ENCODE results near the gene BIN1.
A peak's percentile ranks its signal among the peaks of the same experiment; 100 is the strongest.
"Not testable (repeated sequence)": the region's sequence is repeated elsewhere in the genome, so short reads cannot be mapped to it uniquely, and the experiment has no call there.

The BIN1 gene

GRCh38 chr2:127130421-127130820 is 23.5 kb upstream of the BIN1 start:
- no peak for DNase-seq

DNA sequence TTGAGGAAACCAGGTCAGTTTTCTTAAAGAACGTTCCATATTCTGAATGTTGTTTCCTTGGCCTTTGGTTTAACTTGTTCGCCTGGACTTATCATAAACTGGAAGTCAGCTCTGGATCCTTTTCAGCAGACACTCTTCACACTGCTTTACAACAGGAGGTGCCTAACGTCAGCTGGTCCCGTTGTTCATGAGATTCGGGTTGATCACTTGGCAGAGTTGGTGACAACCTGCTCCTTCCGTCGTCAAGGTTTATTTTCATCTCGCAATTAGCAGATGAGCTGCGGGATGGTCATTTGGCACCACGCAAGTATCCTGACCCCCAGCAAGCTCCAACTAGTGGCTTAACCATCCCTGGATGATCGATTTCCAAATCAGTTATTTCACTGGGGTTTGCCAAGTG is 23.0 kb upstream of the BIN1 start:
- DNase-seq: no peak

GRCh38 chr2:127128445-127128904 is 21.5 kb upstream of the BIN1 start:
- DNase-seq: no peak

DNA sequence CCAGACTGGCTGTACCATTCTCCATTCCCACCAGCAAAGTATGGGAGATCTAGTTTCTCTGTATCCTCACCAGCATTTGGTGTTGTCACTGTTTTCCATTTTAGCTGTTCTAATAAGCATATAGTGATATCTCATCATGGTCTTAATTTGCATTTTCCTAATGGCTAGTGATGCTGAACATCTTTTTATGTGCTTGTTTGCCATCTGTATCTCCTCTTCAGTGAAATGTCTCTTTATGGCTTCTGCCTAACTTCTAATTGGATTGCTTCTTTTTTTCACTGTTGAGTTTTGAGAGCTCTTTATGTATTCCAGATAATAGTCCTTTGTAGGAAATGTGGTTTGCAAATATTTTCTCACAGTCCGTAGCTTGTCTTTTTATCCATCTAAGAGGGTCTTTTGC is 18.9 kb upstream of the BIN1 start:
- no peak for DNase-seq

DNA sequence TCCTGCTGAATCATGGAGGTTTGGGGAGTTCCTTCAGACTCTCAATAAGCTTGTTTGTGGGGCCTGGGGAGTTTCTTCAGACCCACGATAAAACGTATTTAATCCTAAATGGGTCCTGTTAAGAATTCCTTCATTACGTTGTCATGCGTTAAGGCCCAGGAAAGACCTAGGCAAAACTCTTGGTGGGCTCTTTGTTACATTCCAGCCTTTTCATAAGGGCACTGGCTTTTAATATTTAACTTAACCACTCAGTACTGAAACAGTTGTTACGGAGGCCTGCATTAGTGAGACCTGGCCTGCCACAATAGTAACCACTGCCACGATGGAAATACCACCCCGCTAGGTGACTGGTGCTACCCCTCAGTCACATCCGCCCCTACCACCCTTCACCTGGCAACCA is 17.5 kb upstream of the BIN1 start:
- DNase-seq: no peak

DNA sequence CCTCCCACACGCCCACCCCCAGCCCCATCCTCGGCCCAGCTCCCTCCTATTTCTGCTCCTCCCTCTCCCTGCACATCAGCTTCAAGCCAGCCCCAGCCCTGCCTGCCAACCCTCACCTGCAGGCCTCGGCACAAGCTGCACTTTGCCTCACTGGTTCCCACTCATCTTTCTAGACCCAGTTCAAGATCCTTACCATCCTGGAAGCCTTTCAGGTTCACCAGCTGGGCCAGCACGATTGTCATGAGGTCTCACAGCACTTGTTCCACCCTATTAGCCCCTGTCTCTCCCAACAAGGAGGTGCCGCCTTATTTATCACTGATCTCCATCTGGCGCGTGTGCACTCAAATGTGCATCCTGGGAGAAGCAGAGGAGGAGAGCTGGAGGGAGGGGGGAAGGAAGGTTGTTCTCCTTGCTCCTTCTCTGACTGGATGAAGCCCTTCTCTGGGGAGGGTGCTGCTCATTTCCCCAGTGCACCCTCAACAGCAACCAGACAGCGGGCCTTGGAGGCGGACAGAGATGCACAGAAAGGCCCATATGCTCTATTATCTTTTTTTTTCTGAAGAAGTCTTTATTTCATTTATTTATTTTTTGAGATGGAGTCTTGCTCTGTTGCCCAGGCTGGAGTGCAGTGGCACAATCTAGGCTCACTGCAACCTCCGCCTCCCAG is 15.5 kb upstream of the BIN1 start:
- no peak for DNase-seq

GRCh38 chr2:127121776-127122176 is 14.8 kb upstream of the BIN1 start:
- no peak for DNase-seq

DNA sequence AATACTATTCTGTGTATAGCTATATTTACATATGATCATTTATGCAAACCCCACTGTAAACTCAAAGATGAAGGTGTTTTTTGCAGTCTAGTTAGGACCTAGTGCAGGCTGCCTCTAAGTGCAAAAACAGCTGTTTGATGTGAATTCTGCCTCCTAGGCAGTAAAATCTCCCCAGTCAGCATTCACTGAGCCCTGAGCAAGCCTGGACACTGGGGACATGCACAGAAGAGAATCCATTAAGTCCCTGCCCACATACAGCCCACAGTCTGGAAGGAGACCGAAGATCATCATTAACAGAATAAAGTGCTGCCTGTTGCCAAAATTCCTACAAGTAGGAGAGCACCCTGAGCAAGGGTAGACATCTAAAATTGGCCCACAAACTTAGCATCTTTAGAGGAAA is 14.4 kb upstream of the BIN1 start:
- no peak for DNase-seq

- DNase-seq: not testable (repeated sequence)
Observed at GRCh38 chr2:127120408-127120807, 13.5 kb upstream of the BIN1 start.

GRCh38 chr2:127118467-127118866 is 11.5 kb upstream of the BIN1 start:
- no peak for DNase-seq

- DNase-seq: no peak
Observed at GRCh38 chr2:127118038-127118437, 11.1 kb upstream of the BIN1 start.

DNA sequence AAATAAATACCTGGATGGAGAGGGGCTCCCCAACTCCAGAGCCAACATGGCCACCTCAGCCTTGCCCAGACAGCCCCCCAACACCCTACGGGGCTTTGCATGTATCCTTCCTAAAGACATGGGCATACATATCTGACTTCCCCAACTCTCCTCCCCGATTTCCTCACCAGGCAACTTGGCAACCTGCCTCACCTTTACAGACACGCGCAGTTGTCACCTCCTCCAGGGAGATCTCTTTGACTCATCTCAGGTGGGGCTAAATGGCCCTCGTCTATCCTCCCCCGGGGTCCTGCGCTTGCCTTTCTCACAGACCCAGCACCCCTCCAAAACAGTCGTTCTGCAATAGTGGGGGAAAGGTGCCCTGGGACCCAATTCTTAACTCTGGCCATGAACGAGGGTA is 10.6 kb upstream of the BIN1 start:
- DNase-seq: no peak

DNA sequence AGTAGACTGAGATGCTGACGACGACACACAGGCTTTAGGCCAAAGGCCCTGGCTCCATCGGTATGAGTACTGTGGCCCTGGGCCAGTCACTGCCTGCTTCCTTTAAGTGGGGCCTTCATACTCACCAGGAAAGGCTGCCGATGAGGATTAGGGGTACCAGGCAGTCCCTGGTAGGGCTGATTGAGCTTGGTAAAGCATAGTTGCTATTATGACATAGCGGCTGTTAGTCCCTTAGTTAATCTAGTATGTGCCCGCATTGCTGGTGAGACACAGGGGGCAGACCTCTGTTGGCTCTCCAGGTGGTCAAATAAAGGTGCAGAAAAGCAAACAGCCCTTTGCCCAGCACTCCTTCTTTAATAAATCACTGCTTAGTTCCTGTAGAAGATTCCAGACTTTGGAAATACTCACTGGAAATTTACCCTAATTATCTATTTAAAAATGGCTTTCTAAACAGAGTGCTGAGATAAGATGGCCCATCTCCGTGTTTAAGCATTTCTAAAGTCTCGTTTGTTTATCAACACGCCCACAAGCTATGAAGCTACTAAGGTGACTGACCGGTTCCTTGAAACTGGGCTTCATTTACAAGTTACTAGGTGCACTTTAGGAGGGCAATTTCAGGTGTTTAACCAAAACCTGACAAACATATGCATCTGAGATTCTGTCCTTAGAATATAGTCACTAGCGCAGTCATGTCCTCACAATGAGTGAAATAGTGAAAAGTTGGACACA is 8.7 kb upstream of the BIN1 start:
- DNase-seq: no peak

DNA sequence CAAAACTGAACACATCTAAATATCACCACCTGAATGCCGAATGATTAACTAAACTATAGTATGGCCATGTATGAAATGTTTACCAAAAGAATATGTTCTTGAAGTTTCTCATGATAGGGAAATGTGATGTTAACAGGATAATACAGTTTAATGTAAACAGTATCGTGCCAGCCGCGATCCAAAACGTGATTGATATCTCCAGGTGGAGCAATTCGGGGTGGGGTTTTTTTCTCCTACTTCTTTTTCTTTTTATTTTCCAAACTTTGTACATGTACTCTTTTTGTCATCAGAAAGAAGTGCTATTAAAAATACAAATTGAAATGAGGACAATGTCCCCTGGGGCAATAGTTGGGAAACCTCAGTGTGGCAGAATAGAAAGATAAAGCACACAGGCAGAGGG is 4.0 kb upstream of the BIN1 start:
- no peak for DNase-seq

- DNase-seq: no peak
Observed at GRCh38 chr2:127108090-127108523, 1.2 kb upstream of the BIN1 start.

DNA sequence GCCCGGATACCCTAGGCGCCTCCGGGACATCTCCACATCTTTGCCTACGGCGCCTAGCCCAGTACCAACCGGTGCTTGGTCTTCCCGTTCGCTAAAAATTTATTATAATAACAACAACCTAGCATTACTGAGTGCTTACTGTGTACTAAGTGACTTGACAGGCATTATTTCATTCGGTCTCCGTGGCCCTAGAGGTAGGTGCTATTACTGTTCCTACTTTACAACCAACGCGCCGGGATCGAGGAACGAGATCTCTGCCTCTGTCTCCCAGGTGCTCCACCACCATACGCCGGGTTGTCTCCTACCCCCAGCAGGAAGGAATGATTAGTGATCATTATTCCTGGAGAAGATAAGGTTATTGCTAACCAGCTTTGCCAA is 657 bp upstream of the BIN1 start:
- peak; percentile 11 for DNase-seq

DNA sequence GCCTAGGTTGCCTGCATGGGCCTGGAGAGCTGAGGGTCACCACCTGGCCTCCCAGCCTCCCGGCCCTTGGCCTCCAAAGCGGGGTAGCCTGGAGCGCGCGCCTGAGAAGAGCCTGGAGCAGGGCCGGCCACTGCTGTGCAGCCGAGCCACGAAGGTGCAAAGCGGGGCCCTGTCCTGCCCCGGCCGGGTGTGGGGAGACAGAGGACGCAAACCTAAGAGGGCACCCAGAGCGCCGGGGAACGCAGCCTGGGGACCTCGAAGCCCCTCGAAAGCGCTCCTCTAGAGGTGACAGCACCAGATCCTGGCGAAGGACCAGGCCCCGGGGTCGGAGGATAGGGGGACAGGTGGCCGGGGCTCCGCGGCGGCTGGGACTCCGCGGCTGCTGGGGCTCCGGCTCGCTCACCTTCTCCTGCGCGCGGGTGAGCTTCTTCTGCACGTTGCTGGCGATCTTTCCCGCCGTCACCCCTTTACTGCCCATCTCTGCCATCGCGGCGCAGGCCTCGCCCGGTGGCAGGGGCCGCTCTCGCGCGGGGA is 430 bp downstream of the BIN1 start:
- DNase-seq: peak; percentile 6

DNA sequence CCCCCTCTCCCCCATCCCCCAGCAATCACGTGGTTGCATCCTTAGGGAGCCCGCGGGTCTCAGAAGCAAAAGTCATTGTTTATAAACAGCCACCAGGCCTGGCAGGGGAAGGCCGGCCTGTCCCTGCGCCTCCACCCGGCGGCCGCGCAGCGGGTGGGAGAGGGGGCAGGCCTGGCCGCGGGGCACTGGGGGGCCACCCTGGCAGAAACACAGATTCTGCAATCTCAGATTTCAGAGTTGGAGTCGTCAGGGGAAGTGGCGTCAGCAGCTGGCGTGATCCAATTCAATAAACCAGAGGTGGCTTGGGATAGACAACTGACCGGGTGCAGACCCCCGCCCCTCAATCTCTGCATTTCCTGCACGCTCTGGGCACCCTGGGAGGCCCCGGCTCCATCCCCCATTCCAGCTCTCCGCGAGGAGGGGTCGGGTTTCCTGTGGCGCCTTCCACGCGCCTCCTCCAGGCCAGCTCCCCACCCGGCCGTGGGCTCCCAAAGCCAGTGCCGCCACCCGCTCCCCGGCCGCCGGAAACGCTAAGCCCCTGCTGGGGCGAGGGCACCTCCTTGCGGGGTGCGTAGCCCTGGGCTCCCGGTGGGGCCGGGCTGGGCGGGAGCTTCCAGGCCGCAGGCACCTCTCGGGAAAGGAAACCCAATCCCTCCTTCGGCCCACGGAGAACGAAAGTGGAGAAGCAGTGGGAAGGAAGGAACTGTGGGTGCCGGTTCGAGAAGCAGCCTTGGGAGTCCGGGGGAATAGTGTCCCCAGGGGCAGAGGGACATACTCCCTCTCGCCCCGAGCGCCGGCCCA is 1.1 kb downstream of the BIN1 start:
- no peak for DNase-seq

- no peak for DNase-seq
Observed at GRCh38 chr2:127104881-127105655, 1.9 kb downstream of the BIN1 start.

DNA sequence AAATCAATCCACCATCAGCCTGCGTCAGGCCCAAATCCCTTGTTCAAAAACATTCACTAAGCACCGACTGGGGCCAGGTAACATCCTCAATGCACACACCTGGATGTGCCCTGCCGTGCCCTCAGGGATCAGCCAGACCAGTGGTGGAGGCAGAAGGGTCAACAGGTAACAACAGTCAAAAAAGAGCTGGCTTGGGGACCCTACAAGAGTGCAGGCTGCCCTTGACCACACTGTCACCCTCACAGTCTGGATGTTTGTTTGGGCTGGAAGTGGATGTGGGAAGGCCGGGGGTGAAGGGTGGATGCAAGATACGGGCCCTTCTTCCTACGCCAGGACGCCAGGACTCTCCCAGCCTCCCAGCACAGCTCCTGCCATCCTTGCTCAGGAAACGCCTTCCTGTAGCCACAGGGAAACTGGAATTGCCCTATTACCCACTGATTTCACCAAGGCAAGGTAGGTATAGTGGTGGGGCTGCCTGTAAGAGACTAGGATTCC is 2.7 kb downstream of the BIN1 start:
- DNase-seq: no peak

DNA sequence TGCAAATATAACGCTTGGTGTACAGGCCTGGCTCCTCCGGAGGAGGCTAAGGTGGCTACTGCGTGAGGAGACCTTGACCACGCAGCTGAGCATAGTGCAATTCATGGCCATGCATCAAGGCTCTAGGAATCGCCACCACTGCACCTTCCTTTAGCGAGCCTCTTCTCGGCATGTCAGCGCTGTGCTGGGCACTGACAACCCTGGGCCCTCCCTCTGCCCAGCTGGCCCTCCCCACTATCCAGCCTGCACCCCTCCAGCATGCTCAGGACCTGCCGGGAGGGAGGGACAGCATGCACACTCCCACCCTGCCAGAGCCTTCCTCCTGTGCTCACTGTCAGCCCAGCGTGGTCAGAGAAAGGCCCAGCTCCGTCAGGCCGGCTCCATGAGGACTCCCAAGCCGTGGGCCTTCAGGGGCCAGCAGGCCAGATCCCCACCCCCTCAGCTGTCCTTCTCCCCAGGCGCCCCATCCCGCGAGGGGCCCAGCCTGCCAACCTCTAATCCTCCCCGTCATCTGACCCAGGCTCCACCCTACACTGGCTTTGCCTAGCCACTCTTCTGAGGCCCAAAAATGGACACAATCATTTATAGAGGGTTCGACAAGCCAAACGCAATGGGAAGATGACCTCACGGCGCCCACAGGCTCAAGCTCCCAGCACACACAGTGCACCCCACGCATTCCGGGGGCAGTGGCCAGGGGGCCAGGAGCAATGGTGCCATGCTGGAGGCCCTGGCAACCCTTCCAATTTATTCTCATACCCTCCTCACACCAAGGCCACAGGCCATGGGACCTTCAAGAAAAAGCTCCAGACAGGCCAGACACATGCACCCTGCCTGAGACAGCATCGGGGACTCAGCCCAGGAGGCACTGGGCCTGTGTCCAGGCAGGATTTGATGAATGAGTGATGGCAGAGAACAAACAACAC is 3.5 kb downstream of the BIN1 start:
- no peak for DNase-seq

Data from CD4-positive, alpha-beta T cell treated with Interleukin-6 for 4 hours (primary cell).